ENCODE data around the gene EVI5. TPM values are rescaled to one million over a fixed set of nuclear protein-coding genes. Genes with fewer than 3 reads are reported as not detected.
"Not testable (repeated sequence)": the region's sequence is repeated elsewhere in the genome, so short reads cannot be mapped to it uniquely, and the experiment has no call there.

EVI5 gene
- polyA plus RNA-seq, 12 donors = 9.9 to 19.5 (median 15.0) TPM; not detected in 1

DNA sequence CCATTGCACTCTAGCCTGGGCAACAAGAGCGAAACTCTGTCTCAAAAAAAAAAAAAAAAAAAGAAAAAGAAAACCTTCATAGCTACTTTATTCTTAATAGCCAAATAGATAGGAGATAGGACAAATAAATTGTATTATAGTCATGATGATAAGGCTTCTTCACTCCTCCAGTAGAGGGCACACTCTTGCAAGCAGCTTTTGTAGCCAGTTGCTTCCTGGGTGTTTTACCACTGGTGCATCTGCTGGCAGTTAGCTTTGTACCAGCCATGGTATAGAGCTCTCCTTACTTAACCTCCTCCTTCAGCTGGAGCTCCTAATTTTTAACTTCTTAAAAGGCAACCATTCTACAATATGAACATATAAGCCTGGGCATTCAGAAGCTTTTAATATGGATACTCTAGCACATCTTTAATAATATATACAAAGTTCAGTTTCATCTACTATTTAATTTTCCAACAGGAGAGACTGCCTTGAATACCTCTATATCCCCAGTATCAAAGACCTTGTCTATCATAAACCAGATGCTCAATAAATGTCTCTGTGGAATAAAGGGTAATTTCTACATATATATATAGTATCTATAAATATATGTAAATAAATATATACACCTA is 35.8 kb downstream of the EVI5 start:
- DNase-seq = no peak

DNA sequence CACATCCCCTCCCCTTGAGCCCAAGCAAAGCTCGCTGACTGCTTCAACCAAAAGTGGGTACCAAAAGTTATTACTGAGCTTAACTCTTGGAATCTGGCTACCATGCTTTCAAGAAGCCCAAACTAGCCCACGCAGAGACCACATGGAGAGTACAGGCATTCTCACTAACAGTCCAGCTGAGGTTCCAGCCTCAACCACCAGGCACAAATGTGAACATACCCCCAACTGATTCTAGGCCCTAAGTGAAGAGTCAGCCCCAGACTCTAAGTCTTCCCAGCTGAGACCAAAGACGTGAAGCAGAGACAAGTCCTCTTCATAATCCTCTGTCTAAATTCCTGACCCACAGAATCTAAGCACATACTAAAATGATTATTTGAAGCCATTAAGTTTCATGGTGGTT is 36.8 kb downstream of the EVI5 start:
- no peak for DNase-seq

DNA sequence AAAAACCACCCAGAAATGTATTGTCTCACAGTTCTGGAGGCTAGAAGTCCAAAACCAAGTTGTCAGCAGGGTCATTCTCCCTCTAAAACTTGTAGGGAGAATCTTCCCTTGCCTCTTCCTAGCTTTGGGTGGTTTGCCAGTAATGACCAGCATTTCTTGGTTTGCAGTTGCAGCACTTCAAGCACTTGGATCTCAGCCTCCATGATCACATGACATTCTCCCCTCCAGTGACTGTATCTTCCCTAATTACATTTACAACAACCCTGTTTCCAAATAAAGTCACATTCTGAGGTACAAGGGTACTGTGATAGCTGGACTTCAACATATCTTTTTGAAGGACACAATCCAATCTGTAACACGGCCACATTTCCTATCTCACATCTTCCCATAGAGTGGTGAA is 37.2 kb downstream of the EVI5 start:
- DNase-seq = no peak

- DNase-seq = not testable (repeated sequence)
These were observed 38.7 kb downstream of the EVI5 start for GRCh38 chr1:92746255-92746654.

- no peak for DNase-seq
These were observed 41.7 kb downstream of the EVI5 start for GRCh38 chr1:92743221-92743620.

DNA sequence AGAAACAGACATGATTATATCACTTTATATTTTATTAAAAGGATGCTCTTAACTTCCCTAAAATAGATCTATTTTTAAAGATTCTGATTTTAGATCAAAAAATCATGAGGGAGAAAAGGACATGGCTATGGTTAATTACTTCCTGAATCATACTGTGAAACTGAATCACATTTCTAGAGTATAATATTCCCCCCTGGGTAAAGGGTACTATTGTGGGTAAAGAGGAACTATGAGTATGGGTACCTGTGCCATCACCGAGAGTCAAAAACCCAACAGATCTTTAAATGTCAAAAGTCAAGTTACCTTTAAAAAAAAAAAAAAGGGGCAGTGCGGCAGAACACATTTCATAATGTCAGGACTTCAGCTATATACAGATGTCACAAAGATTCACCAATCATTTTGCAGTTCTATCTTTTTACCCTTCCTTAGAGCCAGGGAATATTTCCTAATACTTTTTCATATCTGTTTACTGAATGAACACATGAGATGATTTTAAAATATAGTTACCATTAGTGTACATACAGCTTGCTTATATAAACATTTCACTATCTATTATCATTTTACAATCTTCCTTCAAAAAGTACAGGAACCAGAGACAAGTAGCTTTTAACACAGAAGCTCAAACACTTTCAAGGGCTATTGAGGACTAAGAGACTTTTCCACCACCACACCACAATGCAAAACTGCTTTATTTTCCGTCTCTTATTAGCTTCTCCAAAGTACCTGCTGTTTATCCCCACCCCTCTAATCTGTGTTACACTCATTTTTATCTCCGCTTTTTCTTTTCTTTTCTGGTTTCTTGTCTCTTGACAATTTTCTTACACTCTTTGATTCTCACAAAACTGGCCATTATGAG is 45.0 kb downstream of the EVI5 start:
- DNase-seq = no peak

- DNase-seq = no peak
These were observed 48.5 kb downstream of the EVI5 start for GRCh38 chr1:92736395-92736794.

DNA sequence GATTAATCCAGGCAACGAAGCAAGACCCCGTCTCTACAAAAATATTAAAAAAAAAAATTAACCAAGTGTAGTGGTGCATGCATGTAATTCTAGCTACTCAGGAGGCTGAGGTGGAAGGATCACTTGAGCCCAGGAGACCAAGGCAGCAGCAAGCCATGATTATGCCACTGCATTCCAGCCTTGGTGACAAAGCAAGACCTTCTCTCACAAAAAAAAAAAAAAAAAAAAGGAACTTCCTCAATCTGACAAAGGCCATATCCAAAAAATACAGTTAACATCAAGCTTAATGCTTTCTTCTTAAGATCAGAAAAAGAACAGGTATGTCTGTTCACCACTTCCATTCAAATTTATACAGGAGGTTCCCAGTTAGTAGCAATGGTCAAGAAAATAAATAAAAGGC is 54.4 kb downstream of the EVI5 start:
- DNase-seq = no peak

DNA sequence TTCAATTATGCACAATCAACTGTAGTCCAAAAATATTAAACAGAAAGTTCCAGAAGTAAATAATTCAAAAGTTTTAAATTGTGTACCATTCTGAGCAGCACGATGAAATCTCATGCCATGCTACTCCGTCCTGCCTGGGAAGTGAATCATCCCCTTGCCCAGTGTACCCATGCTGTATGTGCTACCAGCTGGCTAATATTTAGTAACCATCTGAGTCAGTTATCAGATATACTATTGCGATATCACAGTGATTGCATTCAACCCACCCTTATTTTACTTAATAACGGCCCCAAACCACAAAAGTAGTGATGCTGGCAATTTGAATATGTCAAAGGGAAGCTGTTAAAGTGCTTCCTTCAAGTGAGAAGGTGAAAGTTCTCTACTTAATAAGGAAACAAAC is 56.2 kb downstream of the EVI5 start:
- no peak for DNase-seq

- not testable (repeated sequence) for DNase-seq
These were observed 61.2 kb downstream of the EVI5 start for GRCh38 chr1:92723713-92724112.

DNA sequence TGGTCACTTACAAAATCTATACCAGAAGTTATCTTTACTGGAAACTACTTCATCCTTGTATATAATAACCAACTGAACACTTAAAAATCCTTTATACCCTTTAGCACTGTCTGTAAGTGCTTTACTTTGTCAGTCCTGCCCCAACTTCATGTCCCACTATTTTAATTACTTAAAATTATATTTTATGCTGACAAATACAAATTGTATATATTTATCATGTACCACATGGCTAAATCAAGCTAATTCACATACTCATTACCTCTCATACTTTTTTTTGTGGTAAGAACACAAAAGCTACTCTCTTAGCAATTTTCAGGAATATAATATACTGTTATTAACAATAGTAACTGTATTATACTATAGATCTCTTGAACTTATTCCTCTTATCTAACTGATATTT is 63.0 kb downstream of the EVI5 start:
- no peak for DNase-seq

GRCh38 chr1:92721157-92721556 is 63.8 kb downstream of the EVI5 start:
- DNase-seq = not testable (repeated sequence)

DNA sequence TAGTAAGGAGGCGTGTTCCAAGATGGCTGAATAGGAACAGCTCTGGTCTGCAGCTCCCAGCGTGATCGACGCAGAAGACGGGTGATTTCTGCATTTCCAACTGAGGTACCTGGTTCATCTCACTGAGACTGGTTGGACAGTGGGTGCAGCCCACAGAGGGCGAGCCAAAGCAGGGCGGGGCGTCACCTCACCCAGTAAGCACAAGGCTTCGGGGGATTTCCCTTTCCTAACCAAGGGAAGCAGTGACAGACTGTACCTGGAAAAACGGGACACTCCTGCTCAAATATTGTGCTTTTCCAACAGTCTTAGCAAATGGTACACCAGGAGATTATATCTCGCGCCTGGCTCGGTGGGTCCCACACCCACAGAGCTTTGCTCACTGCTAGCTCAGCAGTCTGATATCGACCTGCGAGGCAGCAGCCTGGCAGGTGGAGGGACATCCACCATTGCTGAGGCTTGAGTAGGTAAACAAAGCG is 69.4 kb downstream of the EVI5 start:
- not testable (repeated sequence) for DNase-seq

GRCh38 chr1:92713939-92714338 is 71.0 kb downstream of the EVI5 start:
- no peak for DNase-seq

DNA sequence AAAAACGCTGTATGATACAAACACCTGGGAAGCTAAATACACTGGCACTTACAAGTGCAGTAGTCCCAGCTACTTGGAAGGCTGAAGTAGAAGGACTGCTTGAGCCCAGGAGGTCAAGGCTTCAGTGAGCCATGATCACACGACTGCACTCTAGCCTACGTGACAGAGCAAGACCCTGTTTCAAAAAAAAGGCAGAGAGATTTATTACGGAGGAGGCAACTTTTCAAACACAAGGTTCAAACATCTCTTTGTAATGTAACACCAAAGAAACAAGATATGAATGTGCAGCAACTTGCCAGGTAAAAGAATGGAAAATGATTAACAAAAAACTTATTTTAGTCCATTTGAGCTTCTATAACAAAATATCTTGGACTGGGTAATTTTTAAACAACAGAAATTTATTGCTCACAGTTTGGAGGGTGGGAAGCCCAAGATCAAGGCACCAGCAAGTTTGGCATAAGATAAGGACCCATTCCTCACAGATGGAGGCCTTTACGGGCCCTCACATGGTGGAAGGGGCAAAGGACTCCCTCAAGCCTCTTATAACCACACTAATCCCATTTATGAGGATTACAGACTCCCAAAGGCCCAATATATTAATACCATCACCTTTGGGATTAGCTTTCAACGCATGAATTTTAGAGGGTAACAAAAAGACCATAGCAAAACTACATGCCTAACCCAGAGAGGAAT is 73.3 kb downstream of the EVI5 start:
- DNase-seq = no peak

DNA sequence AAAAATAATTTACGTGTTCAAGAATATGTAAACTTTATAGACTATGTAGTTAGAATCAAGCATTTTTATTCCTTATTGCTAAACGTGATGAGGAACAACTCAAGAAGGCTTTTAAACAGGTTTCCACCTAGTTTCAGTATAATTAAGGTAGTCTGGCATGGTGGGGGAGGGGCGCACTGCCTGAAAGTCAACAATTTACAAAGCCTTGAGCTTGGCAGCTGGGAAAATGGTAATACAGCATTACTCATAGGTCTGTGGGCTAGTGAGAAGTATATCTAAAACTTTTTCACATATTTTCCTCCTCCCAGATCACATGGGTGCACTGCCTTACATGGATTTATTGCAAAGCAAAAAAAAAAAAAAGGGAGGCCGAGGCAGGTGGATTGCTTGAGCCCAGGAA is 75.2 kb downstream of the EVI5 start:
- no peak for DNase-seq

GRCh38 chr1:92708368-92708950 is 76.4 kb downstream of the EVI5 start:
- no peak for DNase-seq

- no peak for DNase-seq
These were observed 77.2 kb downstream of the EVI5 start for GRCh38 chr1:92707709-92708108.

DNA sequence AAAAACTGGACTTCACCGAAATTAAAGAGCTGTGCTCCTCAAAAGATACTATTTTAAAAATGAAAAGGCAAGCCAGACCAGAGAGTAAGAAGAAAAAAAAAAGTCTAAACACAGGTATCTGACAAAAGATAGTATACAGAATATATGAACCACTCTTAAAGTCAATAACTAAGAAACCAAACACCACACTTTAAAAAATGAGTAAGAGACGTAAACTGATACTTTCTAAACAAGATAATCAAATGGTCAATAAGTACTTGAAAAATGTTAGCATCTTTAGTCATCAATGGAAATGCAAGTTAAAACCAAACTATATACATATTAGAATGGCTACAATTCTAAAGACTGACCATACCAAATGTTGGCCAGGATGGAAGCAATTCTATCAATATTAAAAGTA is 77.6 kb downstream of the EVI5 start:
- no peak for DNase-seq

- DNase-seq = peak; percentile 28
These were observed 79.5 kb downstream of the EVI5 start for GRCh38 chr1:92705446-92705845.

GRCh38 chr1:92701147-92701546 is 83.8 kb downstream of the EVI5 start:
- no peak for DNase-seq

DNA sequence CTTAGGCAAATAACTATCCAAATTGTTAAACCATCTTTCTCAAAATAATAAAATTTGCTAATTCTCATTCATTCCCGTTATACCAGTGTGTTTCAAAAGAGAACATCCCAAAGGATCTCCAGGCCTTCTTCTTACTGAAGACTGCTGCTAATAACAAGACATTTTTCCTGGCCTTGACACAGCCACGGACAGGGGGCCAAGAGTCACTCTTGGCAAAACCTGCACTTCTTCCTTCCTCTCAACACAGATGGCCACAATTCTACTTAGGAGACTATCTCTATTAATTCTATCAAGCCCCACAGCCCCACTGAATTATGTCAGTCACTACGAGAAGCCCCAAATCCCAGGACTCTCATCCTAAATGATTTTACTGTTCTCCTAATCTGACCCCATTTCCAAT is 86.0 kb downstream of the EVI5 start:
- peak; percentile 69 for DNase-seq
